IMR-90 (cell line): ENCODE measurements around the gene NXPH4. TPM values are rescaled to one million over a fixed set of nuclear protein-coding genes. Genes with fewer than 3 reads are reported as not detected.

Source experiments
- ATAC-seq: fragments of 200-7000 bp; cut with Tn5 transposase; 2 replicates; pipeline ENCODE4 v1.9.1; 2020; ENCODE audit warnings: low read depth, mild to moderate bottlenecking, moderate library complexity
- BruUV-seq: library from RNA; stranded (reverse); fragments of 400-500 nt; replicated peaks from 2 replicates; lab custom pipeline; 2021; lab: Mats Ljungman, UMichigan
- CTCF ChIA-PET: fragments of 300-600 bp; formaldehyde crosslinking; extraction: SDS; loops from one replicate; lab custom pipeline; 2021; ENCODE audit warnings: antibody characterized with exemption; lab: Yijun Ruan, JAX
- POLR2A ChIA-PET: fragments of 300-600 bp; sonication (Branson Sonifier 250); formaldehyde crosslinking; loops from one replicate; lab custom pipeline; 2022; ENCODE audit warnings: antibody characterized with exemption; ENCODE audit not compliant: unreplicated experiment; lab: Charles Lee
- DNase-seq: peaks from one replicate; pipeline ENCODE4 v3.0.0; 2013
- H2AFZ ChIP-seq: replicated peaks from 2 replicates; pipeline ENCODE3; 2013; ENCODE audit warnings: low read length, mild to moderate bottlenecking; ENCODE audit not compliant: poor library complexity
- H2AK5ac ChIP-seq: 2 replicates; pipeline ENCODE4 v1.6.1; 2013; ENCODE audit warnings: low read depth, low read length, inconsistent platforms
- H2AK9ac ChIP-seq: replicated peaks from 2 replicates; pipeline ENCODE3; 2013; ENCODE audit warnings: mild to moderate bottlenecking, low read depth, low read length, moderate library complexity; ENCODE audit not compliant: poor library complexity
- H2BK120ac ChIP-seq: 2 replicates; pipeline ENCODE4 v1.6.1; 2013; ENCODE audit warnings: low read depth, low read length, inconsistent platforms
- H2BK15ac ChIP-seq: 3 replicates; pipeline ENCODE4 v1.6.1; 2013; ENCODE audit warnings: low read depth, low read length, inconsistent platforms
- H2BK20ac ChIP-seq: 2 replicates; pipeline ENCODE4 v1.6.1; 2013; ENCODE audit warnings: low read depth, mild to moderate bottlenecking, inconsistent platforms, low read length, moderate library complexity
- H2BK5ac ChIP-seq: 2 replicates; pipeline ENCODE4 v1.6.1; 2013; ENCODE audit warnings: mild to moderate bottlenecking, low read depth, low read length, inconsistent platforms; ENCODE audit not compliant: poor library complexity, severe bottlenecking
- H3K14ac ChIP-seq: replicated peaks from 2 replicates; pipeline ENCODE4 v1.6.1; 2013; ENCODE audit warnings: low read depth, low read length, inconsistent platforms
- H3K18ac ChIP-seq: 2 replicates; pipeline ENCODE4 v1.6.1; 2013; ENCODE audit warnings: low read depth, low read length, control low read depth
- H3K23ac ChIP-seq: 2 replicates; pipeline ENCODE4 v1.6.1; 2013; ENCODE audit warnings: low read depth, low read length, inconsistent platforms
- H3K27ac ChIP-seq: 2 replicates; pipeline ENCODE4 v1.5.1; 2013; ENCODE audit warnings: mild to moderate bottlenecking, control low read depth, low read length; ENCODE audit not compliant: insufficient read depth
- H3K27me3 ChIP-seq: 2 replicates; pipeline ENCODE4 v1.6.1; 2013; ENCODE audit warnings: low read length; ENCODE audit not compliant: control insufficient read depth, insufficient read depth
- H3K36me3 ChIP-seq: 2 replicates; pipeline ENCODE4 v1.6.1; 2013; ENCODE audit warnings: low read length, mixed read lengths; ENCODE audit not compliant: control insufficient read depth, insufficient read depth
- H3K4ac ChIP-seq: 2 replicates; pipeline ENCODE4 v1.6.1; 2013; ENCODE audit warnings: low read depth, low read length, inconsistent platforms
- H3K4me1 ChIP-seq: 2 replicates; pipeline ENCODE4 v1.6.1; 2013; ENCODE audit warnings: low read length, mixed read lengths; ENCODE audit not compliant: control insufficient read depth, insufficient read depth
- H3K4me2 ChIP-seq: 2 replicates; pipeline ENCODE4 v1.6.1; 2013; ENCODE audit warnings: low read depth, mild to moderate bottlenecking, control low read depth, low read length, moderate library complexity
- H3K4me3 ChIP-seq: 2 replicates; pipeline ENCODE4 v1.5.1; 2013; ENCODE audit warnings: low read depth, mild to moderate bottlenecking, control low read depth, low read length, moderate library complexity; ENCODE audit not compliant: insufficient read depth
- H3K56ac ChIP-seq: 2 replicates; pipeline ENCODE4 v1.6.1; 2013; ENCODE audit warnings: low read length, inconsistent platforms; ENCODE audit not compliant: insufficient read depth; ENCODE audit errors: extremely low read depth
- H3K79me1 ChIP-seq, 2 experiments: 2 replicates each; pipeline ENCODE4 v1.6.1; 2013; ENCODE audit warnings: low read length in 2 of 2, inconsistent platforms in 1 of 2, low read depth in 1 of 2
- H3K9ac ChIP-seq: 2 replicates; pipeline ENCODE4 v1.6.1; 2013; ENCODE audit warnings: low read depth, low read length, control low read depth
- H3K9me1 ChIP-seq: 2 replicates; pipeline ENCODE4 v1.6.1; 2013; ENCODE audit warnings: low read length, inconsistent platforms; ENCODE audit not compliant: insufficient read depth
- H3K9me3 ChIP-seq: 2 replicates; pipeline ENCODE4 v1.6.1; 2013; ENCODE audit warnings: low read length; ENCODE audit not compliant: control insufficient read depth, insufficient read depth
- H4K20me1 ChIP-seq: 2 replicates; pipeline ENCODE4 v1.6.1; 2013; ENCODE audit warnings: low read length, inconsistent platforms; ENCODE audit not compliant: insufficient read depth
- H4K5ac ChIP-seq: 2 replicates; pipeline ENCODE4 v1.6.1; 2013; ENCODE audit warnings: mild to moderate bottlenecking, low read depth, low read length, control low read depth
- H4K8ac ChIP-seq, 2 experiments: 2 replicates each; pipeline ENCODE4 v1.6.1; 2013; ENCODE audit warnings: low read depth in 2 of 2, low read length in 2 of 2, control low read depth in 1 of 2, inconsistent platforms in 1 of 2
- H4K91ac ChIP-seq: 2 replicates; pipeline ENCODE4 v1.6.1; 2013; ENCODE audit warnings: low read depth, low read length, inconsistent platforms; ENCODE audit not compliant: insufficient read depth
- BHLHE40 ChIP-seq: fragments of 150-350 bp; IDR thresholded peaks from 2 replicates; pipeline ENCODE4 v1.6.1; 2016; ENCODE audit warnings: mild to moderate bottlenecking, low read depth, low read length
- CEBPB ChIP-seq: IDR thresholded peaks from 2 replicates; pipeline ENCODE4 v1.6.1; 2012; ENCODE audit warnings: low read depth, low read length, improper control_type of control experiment
- CHD1 ChIP-seq: IDR thresholded peaks from 2 replicates; pipeline ENCODE4 v1.6.1; 2012; ENCODE audit warnings: low read depth, low read length, improper control_type of control experiment
- CTCF ChIP-seq: conservative IDR thresholded peaks from 2 replicates; pipeline ENCODE4 v1.5.1; 2012; ENCODE audit warnings: mild to moderate bottlenecking, low read depth, low read length, improper control_type of control experiment
- ELK1 ChIP-seq: fragments of 150-350 bp; IDR thresholded peaks from 2 replicates; pipeline ENCODE4 v1.6.1; 2016; ENCODE audit warnings: low read depth, mild to moderate bottlenecking, low read length, moderate library complexity, borderline replicate concordance
- FOS ChIP-seq: fragments of 150-350 bp; IDR thresholded peaks from 2 replicates; pipeline ENCODE4 v1.6.1; 2016; ENCODE audit warnings: low read depth, low read length
- MAFK ChIP-seq: IDR thresholded peaks from 2 replicates; pipeline ENCODE4 v1.6.1; 2012; ENCODE audit warnings: low read depth, low read length, improper control_type of control experiment
- MXI1 ChIP-seq: IDR thresholded peaks from 2 replicates; pipeline ENCODE4 v1.6.1; 2012; ENCODE audit warnings: low read depth, mild to moderate bottlenecking, low read length, moderate library complexity, borderline replicate concordance
- NFE2L2 ChIP-seq: fragments of 150-350 bp; IDR thresholded peaks from 2 replicates; pipeline ENCODE4 v1.6.1; 2016; ENCODE audit warnings: low read depth, mild to moderate bottlenecking, low read length
- POLR2A ChIP-seq: IDR thresholded peaks from 2 replicates; pipeline ENCODE4 v1.6.1; 2012; ENCODE audit warnings: mild to moderate bottlenecking, low read depth, low read length
- RAD21 ChIP-seq: IDR thresholded peaks from 2 replicates; pipeline ENCODE4 v1.6.1; 2012; ENCODE audit warnings: low read length, improper control_type of control experiment
- RCOR1 ChIP-seq: IDR thresholded peaks from 2 replicates; pipeline ENCODE4 v1.6.1; 2012; ENCODE audit warnings: mild to moderate bottlenecking, low read length, improper control_type of control experiment; ENCODE audit not compliant: insufficient replicate concordance
- USF2 ChIP-seq: fragments of 150-350 bp; IDR thresholded peaks from 2 replicates; pipeline ENCODE4 v1.6.1; 2017; ENCODE audit warnings: mild to moderate bottlenecking, antibody characterized with exemption, low read length, low read depth
- WGBS, 2 experiments: methylation state at CpG; one replicate each; pipeline versions ENCODE4 v1.1.5 to v1.1.7; 2013; ENCODE audit warnings: missing lambda C conversion rate in 2 of 2; ENCODE audit not compliant: insufficient read length in 1 of 2; ENCODE audit errors: extremely low coverage in 2 of 2; 5-methylcytosine and 5-hydroxymethylcytosine counted together
- dilution Hi-C: fragments of 300-500 bp; cut with HindIII; formaldehyde crosslinking; loops from one replicate; pipeline ENCODE4 v1.14.3; 2018; ENCODE audit warnings: low sequenced_read_pairs; ENCODE audit not compliant: unreplicated experiment
- in situ Hi-C: fragments of 300-500 bp; cut with MboI; formaldehyde crosslinking; loops from 3 replicates; pipeline ENCODE4 v1.14.3; 2019; ENCODE audit warnings: low sequenced_read_pairs, inconsistent platforms, mixed read lengths
- intact Hi-C: fragments of 100-400 bp; cut with micrococcal nuclease; formaldehyde crosslinking; loops from 2 replicates; pipeline ENCODE4 v1.10.0; 2022
- polyA plus RNA-seq, 3 experiments: library from polyadenylated mRNA; depleted of rRNA; stranded (reverse); fragments of >200 nt; gene quantifications; 2 replicates each; pipeline ENCODE4 v1.2.3, GENCODE V29; 2012; ENCODE audit warnings: low replicate concordance in 1 of 3
- total RNA-seq: library from RNA; depleted of rRNA; stranded (reverse); fragments of >200 nt; gene quantifications from 2 replicates; pipeline ENCODE4 v1.2.3, GENCODE V29; 2012

The NXPH4 gene
- total and polyA plus RNA-seq, 2 of the 4 experiments (the other 2 are of a cell fraction) = 0.36 to 3.8 TPM

GRCh38 chr12:57260366-57260765 lies 43.8 kb downstream of the NXPH4 start:
- Histone ChIP-seq H3K9me1 (peaks cover 6% of the 10 kb centered on the region; the same call in 1 of the 2 replicates), H3K4me3 (no peak overlapping the region), H3K36me3 (peaks cover 30% of the 10 kb centered on the region), H3K4me2 (no peak overlapping the region), H3K9ac (no peak overlapping the region), H2BK15ac (no peak overlapping the region), H2AFZ (no peak overlapping the region), H3K9me3 (no peaks in the 10 kb centered on the region), H3K14ac (no peak overlapping the region), H3K4me1 (no peaks in the 10 kb centered on the region; the same call in 1 of the 2 replicates), H2BK5ac (no peak overlapping the region), H3K79me1 (peaks cover 0 to 15% of the 10 kb centered on the region in 2 experiments; a peak in 1 of 4 replicates), H3K23ac (no peak overlapping the region; the same call in 1 of the 2 replicates), H3K18ac (no peak overlapping the region), H2BK120ac (no peak overlapping the region), H2AK5ac (no peak overlapping the region), H4K8ac (no peak overlapping the region), H4K5ac (no peak overlapping the region), H4K91ac (no peak overlapping the region), H2BK20ac (no peak overlapping the region), H3K56ac (no peak overlapping the region), H3K4ac (no peak overlapping the region), H2AK9ac (no peak overlapping the region), H3K27me3 (no peaks in the 10 kb centered on the region), H3K27ac (no peak overlapping the region), H4K20me1 (no peaks in the 10 kb centered on the region; the same call in 1 of the 2 replicates)
- ChIA-PET CTCF (interaction anchor here (0.9 to 1.4 kb wide), 3 partner anchors 13 to 193 kb away, joined by 3 to 4 read pairs (median 4); no protein-coding TSS in a partner anchor), POLR2A (no interaction called here)
- intact Hi-C loops (no loop called here), dilution Hi-C loops (no loop called here), in situ Hi-C loops (no loop called here)
- BruUV-seq = no TSS peak
- DNase-seq (no peak), ATAC-seq (no peak)
- TF ChIP-seq POLR2A = no peak
- TF ChIP-seq CTCF = no peak
- TF ChIP-seq CHD1 = no peak
- TF ChIP-seq NFE2L2 = no peak
- TF ChIP-seq CEBPB = no peak
- no peak for TF ChIP-seq USF2
- TF ChIP-seq FOS = no peak
- no peak for TF ChIP-seq MAFK
- TF ChIP-seq MXI1 = no peak
- TF ChIP-seq BHLHE40 = no peak
- no peak for TF ChIP-seq RCOR1
- no peak for TF ChIP-seq ELK1
- TF ChIP-seq RAD21 = no peak
- WGBS, 2 experiments = 100% methylated on average over 2 of the region's 4 CpGs; no CpG with 5 or more reads in 1 of the 2 experiments
